ENCODE measurements around the gene C12orf42.

Gene C12orf42

DNA sequence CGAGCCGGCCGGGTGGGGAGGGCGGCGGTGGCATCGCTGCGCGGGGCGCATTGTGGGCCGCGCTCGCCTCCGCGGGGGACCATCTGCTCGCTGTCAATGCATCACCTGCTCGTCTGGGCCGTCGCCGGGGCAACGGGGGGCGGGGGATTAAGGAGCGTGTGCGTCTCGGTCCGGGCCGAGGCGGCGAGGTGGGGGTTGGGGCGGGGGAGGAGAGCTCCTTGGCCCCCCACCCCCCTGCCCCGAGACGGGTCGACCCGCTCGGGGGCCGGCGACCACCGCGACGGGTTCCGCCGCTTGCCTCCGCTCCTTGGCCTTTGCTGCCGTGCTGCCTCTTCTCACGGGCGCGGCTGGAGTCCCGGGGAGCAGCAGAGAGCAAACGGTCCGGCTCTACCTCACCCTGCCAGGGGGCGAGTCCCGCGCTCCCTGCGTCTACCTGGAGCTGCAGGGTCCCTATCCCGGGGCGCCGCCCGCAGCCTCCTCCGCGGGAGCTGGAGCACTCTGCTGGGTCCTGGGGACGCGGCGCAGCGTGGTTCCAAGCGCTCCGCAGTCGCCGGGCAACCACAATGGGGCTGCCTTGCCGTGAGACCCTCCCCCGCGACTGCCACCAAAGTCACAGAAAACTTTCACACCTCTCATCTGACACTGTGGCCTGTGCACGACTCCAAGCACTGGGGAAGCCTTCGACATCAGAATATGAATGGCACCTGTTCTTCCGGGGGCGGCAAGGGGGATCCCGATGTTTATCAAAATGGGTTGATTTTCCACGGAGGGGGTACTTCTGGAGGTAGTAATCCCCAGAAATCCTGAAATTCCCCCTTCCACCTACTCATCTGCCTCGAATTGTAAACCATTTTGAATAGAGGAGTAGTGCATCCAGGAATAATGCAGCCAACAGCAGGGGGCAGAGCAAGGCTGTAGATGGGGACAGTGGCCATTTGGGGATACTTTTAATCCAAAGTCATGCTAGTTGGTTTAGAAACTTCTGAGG is at the start of gene C12orf42:
Gene C12orf42, minus strand, starts transcription at position 500 of the 988 bp plus-strand sequence. CDS start 17,542 bp downstream, outside the sequence.
- DNase-seq = no peak

DNA sequence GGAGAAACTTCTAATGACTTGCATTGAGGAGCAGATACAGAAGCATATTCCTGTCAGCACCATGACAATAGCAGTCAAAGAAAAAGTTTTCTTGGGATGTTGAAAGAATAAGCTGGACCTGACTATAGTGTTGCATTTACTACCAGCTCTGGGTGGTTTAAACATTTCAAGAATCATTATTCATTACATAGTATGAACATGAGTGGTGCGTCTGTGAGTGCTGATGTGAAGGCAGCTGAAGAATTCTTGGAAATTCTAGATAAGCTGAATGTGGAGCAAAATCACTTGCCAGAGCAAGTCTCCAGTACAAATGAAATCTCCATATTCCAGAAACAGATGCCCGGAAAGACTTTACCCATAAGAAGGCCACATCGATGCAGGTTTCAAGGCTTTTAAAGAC is 46.3 kb upstream of the C12orf42 start:
- no peak for DNase-seq

DNA sequence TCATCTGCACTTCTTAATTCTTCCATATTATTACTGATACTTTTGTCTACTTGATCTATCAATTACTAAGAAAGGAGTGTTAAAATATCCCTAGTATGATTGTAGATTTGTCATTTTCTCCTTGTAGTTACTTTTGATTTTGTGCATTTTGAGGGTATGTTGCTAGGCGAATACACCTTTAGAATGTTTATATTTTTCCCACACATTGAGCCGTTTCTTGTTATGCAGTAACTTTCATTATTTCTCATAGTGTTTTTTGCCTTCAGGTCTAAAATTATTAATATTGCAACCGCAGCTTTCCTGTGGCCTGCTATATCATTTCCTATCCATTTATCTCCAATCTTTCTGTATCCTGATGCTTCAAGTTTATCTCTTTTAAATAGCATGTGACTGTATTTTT is 44.6 kb upstream of the C12orf42 start:
- DNase-seq = no peak

DNA sequence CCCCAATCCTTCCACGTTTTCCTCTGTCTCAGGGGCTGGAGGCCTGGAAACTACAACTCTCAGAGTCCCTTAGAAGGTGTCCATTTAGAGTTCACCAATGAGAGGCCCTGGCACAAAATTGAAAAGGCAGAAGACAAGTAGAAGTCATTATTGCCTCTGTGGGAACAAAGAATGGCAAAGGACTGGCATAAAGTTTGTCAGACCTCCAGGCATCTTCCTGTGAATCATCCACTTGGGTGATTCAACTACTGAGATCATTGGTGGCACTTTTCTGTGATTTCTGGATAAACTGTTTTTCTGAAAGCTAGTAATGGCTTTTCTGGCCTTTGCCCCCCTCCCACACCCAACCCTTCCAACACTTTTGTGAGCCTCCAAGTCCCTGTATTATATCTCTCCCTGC is 42.6 kb upstream of the C12orf42 start:
- no peak for DNase-seq

DNA sequence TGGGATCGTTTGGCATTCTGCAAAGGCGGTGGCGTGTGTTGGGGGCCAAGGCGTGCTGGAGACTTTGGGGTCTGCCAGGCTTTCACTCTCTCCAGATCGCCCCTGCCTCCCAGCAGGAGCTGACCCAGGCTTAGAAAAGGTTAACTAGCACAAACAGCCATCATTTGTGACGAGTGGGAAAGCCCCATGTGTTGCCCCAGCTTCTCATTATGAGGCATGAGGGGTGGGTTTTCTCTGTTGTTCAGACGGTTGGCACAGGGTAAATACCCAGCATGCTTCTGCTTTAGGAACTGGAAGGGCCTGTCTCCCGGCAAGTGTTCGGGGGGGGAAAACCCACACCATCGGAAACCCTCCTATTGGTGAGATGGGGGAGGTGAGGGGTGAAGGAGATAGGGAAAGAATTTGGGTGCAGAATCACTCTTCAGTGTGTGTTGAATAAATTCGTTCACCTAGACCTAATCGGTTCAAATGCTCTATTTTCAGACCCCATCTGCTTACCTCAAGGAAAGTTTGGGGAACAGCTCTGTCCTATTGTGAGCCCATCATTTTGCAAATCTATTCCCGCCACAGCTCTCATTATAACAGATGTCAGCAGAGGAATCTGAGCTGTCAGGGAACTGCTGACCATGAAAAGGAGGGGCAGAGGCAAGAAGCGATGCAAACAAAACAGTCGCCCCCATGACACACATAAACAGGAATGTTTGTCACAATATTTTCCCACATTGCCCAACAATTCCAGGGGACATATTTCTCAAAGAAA is 34.7 kb upstream of the C12orf42 start:
- no peak for DNase-seq

DNA sequence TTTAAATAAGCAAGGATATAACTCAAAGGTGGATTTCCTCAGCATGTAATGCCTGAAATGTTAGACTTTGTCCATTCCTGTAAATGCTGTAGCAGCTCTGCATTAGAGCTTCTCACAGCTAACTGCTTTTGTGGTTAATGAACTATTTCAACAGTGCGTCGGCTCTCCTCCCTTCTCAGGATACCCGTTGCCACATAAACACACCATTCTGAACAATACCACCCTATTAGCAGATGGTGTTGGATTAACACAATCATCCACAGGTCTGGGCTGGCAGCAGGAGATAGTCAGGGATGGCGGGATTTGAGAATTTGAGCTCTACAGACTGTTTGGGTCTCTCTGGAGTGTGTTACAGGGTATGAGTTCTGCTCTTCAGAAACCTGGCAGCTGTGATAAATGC is 33.5 kb upstream of the C12orf42 start:
- DNase-seq = no peak

DNA sequence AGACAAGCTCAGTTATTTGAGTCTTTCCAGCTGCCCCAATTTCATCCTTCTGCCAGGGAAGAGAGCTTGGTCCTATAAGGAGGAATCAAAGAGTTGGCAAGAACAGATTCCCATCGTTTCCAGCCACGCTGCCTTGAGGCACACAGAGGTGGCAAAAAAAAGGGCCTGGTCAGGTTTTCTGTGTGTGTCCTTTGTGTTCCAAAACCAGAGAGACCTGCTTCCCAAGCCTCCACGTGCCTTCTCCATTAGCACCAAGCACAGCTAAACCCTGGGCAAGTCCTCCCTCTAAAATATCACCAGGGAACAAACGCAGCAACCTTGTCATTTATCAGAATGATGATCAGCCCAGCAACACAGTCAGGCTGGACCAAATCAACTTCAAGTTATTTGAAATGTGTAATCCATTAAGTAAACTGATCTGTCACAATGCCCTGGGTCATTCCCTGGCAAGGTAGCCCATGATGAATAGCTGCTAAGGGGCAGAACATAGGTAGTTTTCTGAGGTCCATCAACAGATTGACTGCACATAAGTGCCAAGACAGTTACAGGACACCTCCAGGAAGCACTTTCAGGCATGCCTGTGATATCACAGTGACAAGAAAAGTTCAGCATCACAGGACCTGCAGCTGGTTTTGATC is 28.6 kb upstream of the C12orf42 start:
- no peak for DNase-seq

DNA sequence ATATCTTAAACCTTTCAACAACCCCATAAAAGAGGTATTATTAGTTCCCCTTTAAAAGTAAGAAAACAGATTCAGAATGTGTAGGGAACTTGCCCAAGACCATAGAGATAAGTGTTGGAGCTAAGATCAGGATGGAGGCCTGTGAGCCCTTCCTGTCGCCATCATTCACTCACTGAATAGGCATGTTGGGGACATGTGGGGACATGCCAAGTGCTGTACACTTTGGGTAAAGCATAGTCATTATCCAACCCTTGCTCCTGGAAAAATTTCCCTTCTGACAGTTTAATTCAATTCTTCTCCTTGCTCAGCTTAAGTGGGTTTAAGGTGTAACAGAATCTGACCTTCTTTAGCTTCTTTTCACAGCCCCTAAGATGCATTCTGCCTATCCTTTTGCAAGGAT is 28.0 kb upstream of the C12orf42 start:
- no peak for DNase-seq

DNA sequence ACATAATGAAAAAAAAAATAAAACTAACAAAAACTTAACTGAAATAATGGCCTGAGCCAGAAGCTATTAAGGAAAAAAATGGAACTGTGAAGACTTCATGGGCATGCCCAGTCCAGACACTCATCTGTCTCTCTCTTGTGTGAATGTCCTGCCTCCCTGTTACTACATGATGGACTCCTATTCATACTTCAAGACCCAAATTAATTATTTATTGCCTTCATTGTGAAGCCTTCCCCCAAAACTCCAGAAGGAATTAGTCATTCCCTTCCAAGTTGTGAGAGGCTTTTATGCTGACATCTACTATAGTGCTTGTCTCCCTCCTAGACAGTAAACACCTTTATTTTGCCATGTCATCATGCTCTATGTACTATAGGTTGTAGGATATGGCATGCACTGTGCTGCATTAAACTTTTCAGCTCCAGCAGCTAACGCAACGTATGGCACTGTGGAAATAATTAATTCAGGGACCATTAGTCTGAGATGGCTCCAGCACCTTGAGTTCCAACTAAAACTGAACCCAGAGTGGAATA is 25.0 kb upstream of the C12orf42 start:
- no peak for DNase-seq

DNA sequence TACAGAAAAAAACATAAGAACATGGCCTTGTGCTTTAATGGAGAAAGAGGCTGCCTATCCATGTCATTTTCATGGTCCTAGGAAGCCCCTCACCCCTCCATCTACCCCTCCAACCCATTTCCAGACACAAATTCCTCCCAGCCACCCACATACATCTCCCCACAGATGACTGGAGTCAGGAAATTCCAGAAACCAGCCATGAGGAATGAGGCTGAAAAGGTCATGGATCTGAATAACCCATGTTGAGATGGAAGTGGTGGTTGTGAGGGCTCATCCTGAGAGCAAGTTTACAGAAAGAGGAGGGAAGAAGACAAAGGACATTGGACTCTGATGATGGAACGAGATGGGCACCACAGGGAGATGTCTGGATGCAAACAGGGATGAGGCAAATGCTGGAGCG is 23.9 kb upstream of the C12orf42 start:
- no peak for DNase-seq

DNA sequence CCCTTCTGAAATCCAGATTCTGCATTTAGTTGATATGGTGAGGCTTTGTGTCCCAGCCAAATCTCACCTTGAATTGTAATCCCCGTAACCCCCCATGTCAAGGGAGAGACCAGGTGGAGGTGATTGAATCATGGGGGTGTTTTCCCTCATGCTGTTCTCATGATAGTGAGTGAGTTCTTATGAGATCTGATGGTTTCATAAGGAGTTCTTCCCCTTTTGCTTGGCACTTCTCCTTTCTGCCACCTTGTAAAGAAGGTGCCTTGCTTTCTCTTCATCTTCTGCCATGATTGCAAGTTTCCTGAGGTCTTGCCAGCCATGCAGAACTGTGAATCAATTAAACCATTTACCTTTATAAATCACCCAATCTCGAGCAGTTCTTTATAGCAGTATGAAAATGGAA is 23.1 kb upstream of the C12orf42 start:
- DNase-seq = no peak

DNA sequence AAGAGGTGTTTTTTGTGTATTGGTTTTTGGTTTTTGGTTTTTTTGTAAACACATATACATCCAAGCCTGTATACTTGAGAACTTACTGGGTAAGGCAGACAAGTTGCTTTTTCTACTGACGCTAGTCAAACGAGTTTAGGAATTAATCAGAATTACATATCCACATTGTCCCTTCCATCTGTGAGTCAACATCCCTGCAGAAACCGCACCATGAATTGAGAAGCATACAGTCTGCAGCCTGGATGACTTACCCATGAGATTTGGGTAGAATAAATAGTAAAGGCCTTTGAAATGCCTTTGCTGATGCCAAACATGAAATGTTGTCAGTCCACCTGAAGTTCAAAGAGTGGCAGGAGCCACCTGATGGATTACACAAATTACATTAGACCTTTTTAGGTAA is 21.4 kb upstream of the C12orf42 start:
- no peak for DNase-seq

DNA sequence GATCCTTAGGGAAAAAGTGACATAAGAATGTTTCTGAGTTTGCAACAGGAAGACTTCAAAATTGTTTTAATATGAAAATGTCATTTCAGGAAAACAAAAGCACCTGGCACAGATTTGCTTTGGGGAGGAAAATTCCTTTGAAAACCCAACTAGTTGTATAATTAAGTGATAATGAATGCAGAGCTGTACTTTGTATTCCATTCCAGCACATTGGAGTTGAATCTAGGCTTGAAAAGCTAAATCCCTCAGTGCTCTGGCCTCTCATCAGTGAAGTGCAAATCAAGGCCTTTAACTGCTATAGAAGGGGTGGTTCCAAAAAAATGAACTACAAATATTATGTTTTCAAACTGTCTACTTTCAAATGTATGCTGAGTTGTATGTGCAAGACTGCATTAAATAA is 19.6 kb upstream of the C12orf42 start:
- no peak for DNase-seq

DNA sequence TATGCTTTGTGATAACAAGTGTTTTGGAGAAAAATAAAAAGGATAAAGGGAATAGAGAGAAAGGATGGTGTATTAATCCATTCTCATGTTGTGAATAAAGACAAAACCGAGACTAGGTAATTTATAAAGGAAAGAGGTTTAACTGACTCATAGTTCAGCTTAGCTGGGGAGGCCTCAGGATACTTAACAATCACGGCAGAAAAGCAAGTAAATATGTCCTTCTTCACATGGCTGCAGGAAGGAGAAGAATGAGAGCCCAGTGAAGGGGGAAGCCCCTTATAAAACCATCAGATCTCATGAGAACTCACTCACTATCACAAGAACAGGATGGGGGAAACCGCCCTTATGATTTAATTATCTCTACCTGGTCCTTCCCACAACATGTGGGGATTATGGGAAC is 18.1 kb upstream of the C12orf42 start:
- DNase-seq = no peak

DNA sequence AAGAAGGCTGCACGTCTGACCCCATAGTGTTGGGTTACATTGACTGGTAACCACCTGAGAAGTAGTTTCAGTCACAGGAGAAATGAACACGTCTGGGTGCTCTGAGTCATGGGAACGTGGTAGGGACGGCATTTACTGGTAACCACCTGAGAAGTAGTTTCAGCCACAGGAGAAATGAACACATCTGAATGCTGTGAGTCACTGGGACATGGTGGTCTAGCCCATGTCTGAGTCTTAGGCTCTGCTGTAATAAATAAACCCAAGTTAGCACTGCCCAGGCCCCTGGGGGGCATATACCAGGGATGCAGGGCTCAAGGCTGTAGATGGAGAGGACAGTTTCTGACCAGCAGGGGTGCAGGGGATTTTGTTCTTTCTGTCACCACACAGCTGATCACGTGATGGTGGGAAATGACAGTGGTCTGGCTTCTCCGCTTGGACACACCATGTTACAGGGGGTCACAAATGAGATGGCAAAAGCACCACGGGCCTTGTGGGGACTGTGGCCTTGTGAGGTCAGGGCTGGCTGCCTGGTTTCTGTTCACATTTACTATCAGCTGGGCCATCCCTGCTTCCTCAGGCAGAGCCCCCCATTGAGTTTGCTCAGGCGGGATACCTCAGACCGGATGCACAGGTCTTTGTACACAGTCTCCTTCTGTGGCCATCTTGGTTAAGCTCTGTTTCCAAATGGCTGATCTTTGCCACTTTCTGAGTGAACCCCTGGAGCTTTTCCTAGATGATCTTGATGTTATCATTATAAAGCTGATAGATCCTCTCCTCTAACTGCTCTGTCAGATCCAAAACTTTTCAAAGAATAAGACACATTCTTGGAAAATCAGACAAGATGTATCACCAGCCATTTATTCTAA is 9.8 kb upstream of the C12orf42 start:
- no peak for DNase-seq

DNA sequence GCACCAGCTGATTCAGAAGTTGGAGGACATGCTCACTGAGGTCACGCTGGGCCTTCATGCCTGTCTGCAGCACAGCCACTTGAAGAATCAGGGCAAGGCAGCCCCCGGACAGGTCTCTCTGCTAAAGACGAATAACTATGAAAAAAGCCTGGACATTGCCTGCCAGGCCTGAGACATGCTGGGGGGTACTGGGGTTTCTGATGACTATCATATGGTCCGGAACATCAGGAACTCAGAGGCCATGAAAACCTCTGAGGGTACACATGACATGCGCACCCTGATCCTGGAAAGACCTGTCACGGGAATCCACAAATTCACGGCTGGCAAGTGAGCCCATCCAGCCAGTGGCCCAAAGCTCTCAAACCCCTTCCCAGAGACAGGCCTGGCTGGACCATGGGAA is 8.8 kb upstream of the C12orf42 start:
- no peak for DNase-seq

DNA sequence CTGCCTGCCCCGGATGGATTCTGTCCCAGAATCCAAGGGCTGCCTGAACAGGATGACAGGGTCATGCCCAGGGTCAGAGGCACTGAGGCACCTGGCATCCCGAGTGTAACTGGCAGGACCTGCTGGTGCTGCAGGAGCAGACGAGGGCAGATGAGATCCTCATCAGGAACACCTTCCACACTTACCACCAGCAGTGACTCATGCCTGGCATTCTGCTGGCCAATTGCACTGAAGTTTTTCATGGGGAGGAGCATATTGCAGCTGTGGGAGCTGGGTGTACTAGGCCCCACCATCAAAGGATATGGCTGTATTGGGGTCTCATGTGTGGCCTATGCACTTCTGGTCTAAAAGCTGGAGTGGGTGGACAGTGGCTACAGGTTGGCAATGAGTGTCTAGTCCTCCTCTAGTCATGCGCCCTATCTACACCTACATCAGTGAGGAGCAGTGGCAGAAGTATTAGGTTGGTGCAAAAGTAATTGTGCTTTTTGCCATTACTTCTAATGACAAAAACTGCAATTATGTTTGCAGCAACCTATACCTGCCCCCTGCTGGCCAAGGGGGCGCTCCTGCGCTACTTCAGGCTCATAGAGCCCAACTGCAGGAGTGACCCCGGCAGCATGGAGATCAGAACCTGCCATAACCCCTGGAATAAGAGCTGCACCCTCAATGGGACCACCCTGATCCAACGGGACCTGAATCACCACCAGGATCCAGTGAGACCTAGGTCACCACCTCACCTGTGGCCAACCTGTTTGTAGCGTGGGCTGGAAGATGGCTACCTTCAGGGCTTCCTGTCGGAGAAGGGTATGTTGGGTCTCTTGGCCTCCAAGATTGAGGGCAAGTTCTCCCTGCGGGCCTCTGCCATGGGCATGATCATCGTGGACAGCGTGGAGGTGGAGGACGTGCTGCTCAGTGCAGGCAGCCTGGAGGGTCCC is 8.0 kb upstream of the C12orf42 start:
- no peak for DNase-seq

DNA sequence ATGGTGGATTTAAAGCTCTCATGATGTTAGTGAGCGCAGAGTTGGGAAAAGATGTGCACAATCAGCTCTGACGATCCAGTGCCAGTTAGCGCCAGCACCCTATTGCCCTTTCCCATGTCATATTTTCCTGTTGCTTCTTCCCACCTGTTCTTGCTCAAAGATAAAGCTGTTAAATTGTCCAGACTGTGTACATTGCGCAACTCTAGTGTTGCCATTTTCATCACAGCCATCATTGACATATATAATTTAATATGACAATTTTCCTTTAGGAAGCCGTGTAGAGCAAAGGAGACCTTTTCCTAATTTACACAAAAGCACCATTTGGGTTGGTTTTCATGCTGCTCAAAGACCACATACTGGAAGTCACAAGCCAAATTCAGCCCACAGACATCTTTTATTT is 5.7 kb upstream of the C12orf42 start:
- no peak for DNase-seq

DNA sequence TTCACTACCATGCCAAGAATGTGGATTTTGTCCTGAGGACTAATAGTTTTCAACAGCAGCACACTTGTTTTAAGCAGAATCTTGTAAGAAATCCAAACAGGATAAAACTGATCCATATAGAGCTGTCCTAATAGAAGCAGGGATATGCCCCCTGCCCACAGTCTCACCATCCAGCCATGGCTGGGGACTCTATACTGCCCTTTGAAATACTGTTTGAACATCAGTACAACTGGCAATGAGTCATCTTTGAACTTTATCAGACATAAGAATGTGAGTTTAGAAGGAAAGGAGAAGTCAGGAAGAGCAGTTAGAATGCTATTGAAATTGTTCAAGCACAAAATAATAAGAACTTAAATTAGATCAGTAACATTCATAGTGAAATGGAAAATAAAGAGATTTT is 3.8 kb upstream of the C12orf42 start:
- no peak for DNase-seq

DNA sequence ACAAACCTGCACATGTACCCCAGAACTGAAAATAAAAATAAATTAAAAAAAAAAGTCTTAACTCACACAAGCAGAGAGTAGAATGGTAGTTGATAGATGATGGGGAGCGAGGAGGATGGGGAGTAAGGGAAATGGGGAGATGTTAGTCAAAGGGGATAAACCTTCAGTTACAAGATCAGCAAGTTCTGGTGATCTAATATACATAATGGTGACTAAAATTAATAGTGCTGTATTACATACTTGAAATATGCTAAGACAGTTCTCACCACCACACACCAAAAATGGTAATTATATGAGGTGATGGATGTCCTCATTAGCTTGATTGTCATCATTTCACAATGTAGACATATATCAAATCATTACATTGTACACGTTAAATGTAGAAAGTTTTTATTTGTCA is 3.2 kb upstream of the C12orf42 start:
- DNase-seq = no peak

All from right forelimb (tissue), 1 donor.